ENCODE measurements around the gene NGFR.

NGFR gene

GRCh38 chr17:49494986-49495841 is at the start of gene NGFR:
TSS of gene NGFR (plus strand) at chr17:49495293. CDS start at chr17:49495418, 125 bp downstream.
- no peak for DNase-seq

GRCh38 chr17:49445591-49445990 is 49.5 kb upstream of the NGFR start:
- DNase-seq: no peak

- DNase-seq: no peak
Observed at GRCh38 chr17:49447628-49448302, 47.3 kb upstream of the NGFR start.

GRCh38 chr17:49450181-49450580 is 44.9 kb upstream of the NGFR start:
- DNase-seq: no peak

- DNase-seq: no peak
Observed at GRCh38 chr17:49450735-49451134, 44.4 kb upstream of the NGFR start.

- no peak for DNase-seq
Observed at GRCh38 chr17:49452201-49452600, 42.9 kb upstream of the NGFR start.

GRCh38 chr17:49452661-49453060 is 42.4 kb upstream of the NGFR start:
- DNase-seq: no peak

- DNase-seq: no peak
Observed at GRCh38 chr17:49454050-49454449, 41.0 kb upstream of the NGFR start.

GRCh38 chr17:49455272-49455861 is 39.7 kb upstream of the NGFR start:
- DNase-seq: no peak

- DNase-seq: no peak
Observed at GRCh38 chr17:49456183-49456965, 38.7 kb upstream of the NGFR start.

GRCh38 chr17:49457564-49458535 is 37.2 kb upstream of the NGFR start:
- DNase-seq: no peak

- DNase-seq: no peak
Observed at GRCh38 chr17:49459401-49459984, 35.6 kb upstream of the NGFR start.

GRCh38 chr17:49460401-49460800 is 34.7 kb upstream of the NGFR start:
- no peak for DNase-seq

GRCh38 chr17:49461580-49461979 is 33.5 kb upstream of the NGFR start:
- DNase-seq: no peak

GRCh38 chr17:49464049-49464448 is 31.0 kb upstream of the NGFR start:
- DNase-seq: no peak

- no peak for DNase-seq
Observed at GRCh38 chr17:49465331-49465903, 29.7 kb upstream of the NGFR start.

GRCh38 chr17:49466436-49466835 is 28.7 kb upstream of the NGFR start:
- DNase-seq: no peak

- no peak for DNase-seq
Observed at GRCh38 chr17:49467175-49467574, 27.9 kb upstream of the NGFR start.

- no peak for DNase-seq
Observed at GRCh38 chr17:49468811-49469385, 26.2 kb upstream of the NGFR start.

All from DMS79 (cell line).